HepG2 (cell line): ENCODE results near the gene MED25. TPM values are rescaled to one million over a fixed set of nuclear protein-coding genes. Genes with fewer than 3 reads are reported as not detected.

ENCODE experiments used
- ATF4 ChIP-seq, 2 experiments: fragments of 450-650 bp in 1 of 2; sonication (generic) in 1 of 2; formaldehyde crosslinking; IDR thresholded peaks; 2 replicates each; pipeline versions ENCODE4 v1.5.0 to v1.8.0; 2020 to 2022; ENCODE audit warnings: mild to moderate bottlenecking in 1 of 2, missing genetic modification reagents in 1 of 2
- CCDC6 ChIP-seq: sonication (generic); formaldehyde crosslinking; IDR thresholded peaks from 2 replicates; pipeline ENCODE4 v1.8.1; 2022; ENCODE audit warnings: mild to moderate bottlenecking, missing genetic modification reagents, moderate library complexity
- GFI1 ChIP-seq: sonication (generic); formaldehyde crosslinking; IDR thresholded peaks from 2 replicates; pipeline ENCODE4 v1.5.0; 2020; ENCODE audit warnings: missing genetic modification reagents, mild to moderate bottlenecking, borderline replicate concordance
- HCFC1 ChIP-seq: fragments of 150-350 bp; IDR thresholded peaks from 2 replicates; pipeline ENCODE4 v1.6.1; 2014; ENCODE audit warnings: low read depth, low read length
- HNF4A ChIP-seq: sonication (generic); formaldehyde crosslinking; IDR thresholded peaks from 2 replicates; pipeline ENCODE4 v1.4.0; 2020; ENCODE audit warnings: missing genetic modification reagents
- JUN ChIP-seq: sonication (generic); formaldehyde crosslinking; IDR thresholded peaks from 2 replicates; pipeline ENCODE4 v1.4.0; 2020; ENCODE audit warnings: mild to moderate bottlenecking, missing genetic modification reagents
- KMT2A ChIP-seq: sonication (generic); formaldehyde crosslinking; IDR thresholded peaks from 2 replicates; pipeline ENCODE4 v1.4.0; 2020; ENCODE audit warnings: missing genetic modification reagents
- ONECUT2 ChIP-seq: sonication (generic); formaldehyde crosslinking; IDR thresholded peaks from 2 replicates; pipeline ENCODE4 v1.4.0; 2020; ENCODE audit warnings: missing genetic modification reagents
- SNAPC4 ChIP-seq: sonication (generic); formaldehyde crosslinking; IDR thresholded peaks from 2 replicates; pipeline ENCODE4 v1.4.0; 2020; ENCODE audit warnings: mild to moderate bottlenecking, missing genetic modification reagents
- THAP7 ChIP-seq: sonication (generic); formaldehyde crosslinking; IDR thresholded peaks from 2 replicates; pipeline ENCODE4 v1.8.1; 2023; ENCODE audit warnings: mild to moderate bottlenecking, missing genetic modification reagents
- THRA ChIP-seq: sonication (generic); formaldehyde crosslinking; IDR thresholded peaks from 2 replicates; pipeline ENCODE4 v1.4.0; 2020; ENCODE audit warnings: missing genetic modification reagents, borderline replicate concordance
- ZFP36L2 ChIP-seq: sonication (generic); formaldehyde crosslinking; IDR thresholded peaks from 2 replicates; pipeline ENCODE4 v1.4.0; 2020; ENCODE audit warnings: missing genetic modification reagents
- ZNF138 ChIP-seq: sonication (generic); formaldehyde crosslinking; IDR thresholded peaks from 2 replicates; pipeline ENCODE4 v1.5.0; 2020; ENCODE audit warnings: mild to moderate bottlenecking, low read depth, missing genetic modification reagents
- ZNF232 ChIP-seq: sonication (generic); formaldehyde crosslinking; IDR thresholded peaks from 2 replicates; pipeline ENCODE4 v1.4.0; 2020; ENCODE audit warnings: missing genetic modification reagents, borderline replicate concordance
- ZNF597 ChIP-seq: sonication (generic); formaldehyde crosslinking; IDR thresholded peaks from 2 replicates; pipeline ENCODE4 v1.5.0; 2020; ENCODE audit warnings: missing genetic modification reagents
- ZNF770 ChIP-seq: sonication (generic); formaldehyde crosslinking; IDR thresholded peaks from 2 replicates; pipeline ENCODE4 v1.5.0; 2020; ENCODE audit warnings: mild to moderate bottlenecking, missing genetic modification reagents
- polyA plus RNA-seq, 8 experiments: library from polyadenylated mRNA; depleted of rRNA in 3 of 8; stranded (reverse) in 7 of 8; unstranded in 1 of 8; fragments of >200 nt; fragmentation: Illumina TruSeq in 4 of 8; extraction: Trizol in 4 of 8; gene quantifications; 2 replicates each; pipeline versions ENCODE4 v1.2.1 to v1.2.3, GENCODE V29; 2011 to 2016; ENCODE audit warnings: low read depth in 4 of 8, missing spikeins in 1 of 8, mixed read lengths in 1 of 8; ENCODE audit not compliant: insufficient read depth in 1 of 8
- total RNA-seq, 5 experiments: library from RNA; depleted of rRNA; stranded (reverse); fragments of >200 nt; fragmentation: Illumina TruSeq; extraction: Trizol; gene quantifications; 2 replicates each; pipeline ENCODE4 v1.2.3, GENCODE V29; 2016; ENCODE audit warnings: low read depth in 1 of 5

MED25 gene
- total and polyA plus RNA-seq, 2 of the 13 experiments (the other 11 are each of a cell fraction or from before 2014, with no cell fraction given), result 11.1 to 15.1 TPM

GRCh38 chr19:49866933-49867782, 49.1 kb downstream of the MED25 start, which contains the start of gene PNKP (continued):
- TF ChIP-seq ZFP36L2, result 0 out of 2 replicates have a peak, but pooled peaks have one; percentile 13
- peak; percentile 62; the same call in 1 of the 2 replicates for TF ChIP-seq ZNF232 (CRISPR knock-in tag)
- peak; percentile 58 for TF ChIP-seq KMT2A (CRISPR knock-in tag)
- TF ChIP-seq HCFC1, result peak; percentile 38; the same call in 1 of the 2 replicates
- 0 out of 2 replicates have a peak, but pooled peaks have one; percentile 14 for TF ChIP-seq ZNF138 (CRISPR knock-in tag)
- TF ChIP-seq JUN (CRISPR knock-in tag), result no peak; the same call in 1 of the 2 replicates
- TF ChIP-seq THAP7 (CRISPR knock-in tag), result peak; percentile 93
- TF ChIP-seq THRA (CRISPR knock-in tag), result no peak
- peak; percentile 84; the same call in 1 of the 2 replicates for TF ChIP-seq CCDC6 (CRISPR knock-in tag)
- TF ChIP-seq ZNF597 (CRISPR knock-in tag), result no peak
- TF ChIP-seq SNAPC4, result peak; percentile 66; the same call in 1 of the 2 replicates
- TF ChIP-seq ATF4 (CRISPR knock-in tag; IDR thresholded peaks at IDR 0.05), result peak in 1 of 2 experiments; percentile 34; a peak in 1 of 4 replicates
- TF ChIP-seq ZNF770, result 0 out of 2 replicates have a peak, but pooled peaks have one; percentile 9
- TF ChIP-seq GFI1, result peak; percentile 24; the same call in 1 of the 2 replicates
- TF ChIP-seq ONECUT2 (CRISPR knock-in tag), result no peak
- TF ChIP-seq HNF4A, result peak; percentile 6; the same call in 1 of the 2 replicates
